Trophoblast cell (in vitro differentiated cells and primary cell): ENCODE data around the gene TGM3.

Experiments
- DNase-seq, 2 donors: peaks; one replicate each; pipeline ENCODE4 v3.0.0-alpha.2; 2016
- H2AFZ ChIP-seq: 2 replicates; pipeline ENCODE4 v1.6.1; 2013; ENCODE audit warnings: low read length, moderate library complexity, mild to moderate bottlenecking; ENCODE audit not compliant: insufficient read depth, poor library complexity
- H2AK5ac ChIP-seq: 2 replicates; pipeline ENCODE4 v1.6.1; 2013; ENCODE audit warnings: mild to moderate bottlenecking, low read length
- H2BK120ac ChIP-seq: 2 replicates; pipeline ENCODE4 v1.6.1; 2013; ENCODE audit warnings: low read length, mild to moderate bottlenecking, moderate library complexity; ENCODE audit not compliant: insufficient read depth, poor library complexity
- H2BK12ac ChIP-seq: 2 replicates; pipeline ENCODE4 v1.6.1; 2013; ENCODE audit warnings: mild to moderate bottlenecking, low read length, moderate library complexity
- H2BK5ac ChIP-seq: 2 replicates; pipeline ENCODE4 v1.6.1; 2013; ENCODE audit warnings: low read length, low read depth, moderate library complexity, mild to moderate bottlenecking; ENCODE audit not compliant: poor library complexity
- H3K14ac ChIP-seq: 2 replicates; pipeline ENCODE4 v1.6.1; 2013; ENCODE audit warnings: mild to moderate bottlenecking, low read length
- H3K18ac ChIP-seq: 2 replicates; pipeline ENCODE4 v1.6.1; 2013; ENCODE audit warnings: mild to moderate bottlenecking, low read length
- H3K23ac ChIP-seq: 2 replicates; pipeline ENCODE4 v1.6.1; 2013; ENCODE audit warnings: low read length
- H3K27ac ChIP-seq: 2 replicates; pipeline ENCODE4 v1.5.1; 2013; ENCODE audit warnings: low read depth, mild to moderate bottlenecking, inconsistent platforms, low read length, moderate library complexity
- H3K27me3 ChIP-seq: 2 replicates; pipeline ENCODE4 v1.6.1; 2013; ENCODE audit warnings: inconsistent platforms, mild to moderate bottlenecking, low read length, moderate library complexity; ENCODE audit not compliant: insufficient read depth
- H3K36me3 ChIP-seq, 2 experiments: 1 replicate in 1 of 2; 2 replicates in 1 of 2; pipeline ENCODE4 v1.6.1; 2013; ENCODE audit warnings: low read length in 2 of 2, mild to moderate bottlenecking in 2 of 2, moderate library complexity in 1 of 2; ENCODE audit not compliant: insufficient read depth in 2 of 2, control insufficient read depth in 1 of 2
- H3K4ac ChIP-seq: 2 replicates; pipeline ENCODE4 v1.6.1; 2013; ENCODE audit warnings: low read depth, mild to moderate bottlenecking, low read length, moderate library complexity
- H3K4me1 ChIP-seq, 2 experiments: 1 replicate in 1 of 2; 2 replicates in 1 of 2; pipeline ENCODE4 v1.6.1; 2013; ENCODE audit warnings: low read length in 2 of 2, mild to moderate bottlenecking in 2 of 2, moderate library complexity in 1 of 2; ENCODE audit not compliant: insufficient read depth in 2 of 2, control insufficient read depth in 1 of 2
- H3K4me2 ChIP-seq: 2 replicates; pipeline ENCODE4 v1.6.1; 2013; ENCODE audit warnings: inconsistent platforms, mild to moderate bottlenecking, low read length, moderate library complexity
- H3K4me3 ChIP-seq: 2 replicates; pipeline ENCODE4 v1.5.1; 2013; ENCODE audit warnings: mild to moderate bottlenecking, low read depth, low read length, inconsistent platforms
- H3K79me1 ChIP-seq: one replicate; pipeline ENCODE4 v1.6.1; 2013; ENCODE audit warnings: low read length
- H3K79me2 ChIP-seq: 2 replicates; pipeline ENCODE4 v1.6.1; 2013; ENCODE audit warnings: low read length, mild to moderate bottlenecking; ENCODE audit not compliant: control insufficient read depth, insufficient read depth, poor library complexity
- H3K9ac ChIP-seq: 2 replicates; pipeline ENCODE4 v1.6.1; 2013; ENCODE audit warnings: mild to moderate bottlenecking, low read length
- H3K9me3 ChIP-seq: 2 replicates; pipeline ENCODE4 v1.6.1; 2013; ENCODE audit warnings: low read depth, mild to moderate bottlenecking, control low read depth, inconsistent platforms, low read length; ENCODE audit not compliant: insufficient read depth
- H4K12ac ChIP-seq: 2 replicates; pipeline ENCODE4 v1.6.1; 2013; ENCODE audit warnings: low read depth, mild to moderate bottlenecking, low read length, moderate library complexity
- H4K8ac ChIP-seq: 2 replicates; pipeline ENCODE4 v1.6.1; 2013; ENCODE audit warnings: low read depth, mild to moderate bottlenecking, low read length, moderate library complexity
- H4K91ac ChIP-seq: one replicate; pipeline ENCODE4 v1.6.1; 2013; ENCODE audit warnings: low read depth, mild to moderate bottlenecking, low read length, moderate library complexity
- WGBS: extraction: QIAGEN DNeasy Blood & Tissue Kit; methylation state at CpG from one replicate; pipeline ENCODE4 v1.1.7; 2013; ENCODE audit warnings: missing lambda C conversion rate; ENCODE audit not compliant: insufficient read length, insufficient coverage; ENCODE audit errors: extremely low coverage; 5-methylcytosine and 5-hydroxymethylcytosine counted together

TGM3 gene

GRCh38 chr20:2300420-2300819 lies 4.6 kb downstream of the TGM3 start:
- H4K12ac ChIP-seq = no peak overlapping the region
- H2AK5ac ChIP-seq = no peak overlapping the region
- no CpG with 5 or more reads among the region's 3 CpGs for WGBS
- no peak overlapping the region for H2AFZ ChIP-seq
- no peaks in the 10 kb centered on the region for H3K9me3 ChIP-seq
- H3K23ac ChIP-seq = no peak overlapping the region
- H2BK12ac ChIP-seq = no peak overlapping the region
- H3K14ac ChIP-seq = no peak overlapping the region
- no peaks in the 10 kb centered on the region for H3K79me2 ChIP-seq
- H3K4me2 ChIP-seq = no peak overlapping the region
- DNase-seq = no peak
- H3K27ac ChIP-seq = no peak overlapping the region
- no peaks in the 10 kb centered on the region for H3K36me3 ChIP-seq
- H3K18ac ChIP-seq = no peak overlapping the region
- no peak overlapping the region for H3K4ac ChIP-seq
- H4K91ac ChIP-seq = no peak overlapping the region
- H3K9ac ChIP-seq = no peak overlapping the region
- no peak overlapping the region for H4K8ac ChIP-seq
- peaks cover 0 to 2% of the 10 kb centered on the region in 2 experiments for H3K4me1 ChIP-seq
- H3K4me3 ChIP-seq = no peak overlapping the region
- no peaks in the 10 kb centered on the region for H3K27me3 ChIP-seq
- H3K79me1 ChIP-seq = no peaks in the 10 kb centered on the region
- no peak overlapping the region for H2BK120ac ChIP-seq
- no peak overlapping the region for H2BK5ac ChIP-seq

- Histone ChIP-seq H3K27me3 (no peaks in the 10 kb centered on the region), H2BK5ac (no peak overlapping the region), H2BK120ac (no peak overlapping the region), H2AK5ac (no peak overlapping the region), H3K79me2 (no peaks in the 10 kb centered on the region), H2BK12ac (no peak overlapping the region), H3K9ac (no peak overlapping the region), H3K27ac (no peak overlapping the region), H3K4me2 (no peak overlapping the region), H3K79me1 (no peaks in the 10 kb centered on the region), H4K8ac (no peak overlapping the region), H3K4ac (no peak overlapping the region), H3K18ac (no peak overlapping the region), H4K12ac (no peak overlapping the region), H3K36me3 (no peaks in the 10 kb centered on the region), H3K9me3 (no peaks in the 10 kb centered on the region), H4K91ac (no peak overlapping the region), H3K4me1 (peaks cover 0 to 2% of the 10 kb centered on the region in 2 experiments), H2AFZ (no peak overlapping the region), H3K14ac (no peak overlapping the region), H3K4me3 (no peak overlapping the region), H3K23ac (no peak overlapping the region)
- WGBS = no CpG with 5 or more reads among the region's 5 CpGs
- peak; percentile 45 to 48 for DNase-seq
These were observed 5.4 kb downstream of the TGM3 start for GRCh38 chr20:2301164-2301622.

GRCh38 chr20:2302384-2303060 lies 6.7 kb downstream of the TGM3 start:
- H3K4ac ChIP-seq = no peak overlapping the region
- no peaks in the 10 kb centered on the region for H3K79me2 ChIP-seq
- H3K27me3 ChIP-seq = no peaks in the 10 kb centered on the region

GRCh38 chr20:2303673-2304072 lies 7.9 kb downstream of the TGM3 start:
- DNase-seq = no peak
- no peaks in the 10 kb centered on the region for H3K9me3 ChIP-seq
- no peak overlapping the region for H2AFZ ChIP-seq
- no peaks in the 10 kb centered on the region for H3K79me2 ChIP-seq
- no peaks in the 10 kb centered on the region for H3K27me3 ChIP-seq
- WGBS = no CpG with 5 or more reads among the region's 6 CpGs
- no peak overlapping the region for H4K91ac ChIP-seq
- H4K12ac ChIP-seq = no peak overlapping the region
- H3K4ac ChIP-seq = no peak overlapping the region
- no peak overlapping the region for H4K8ac ChIP-seq
- H2BK5ac ChIP-seq = no peak overlapping the region
- no peaks in the 10 kb centered on the region for H3K4me1 ChIP-seq
- no peak overlapping the region for H2BK120ac ChIP-seq
- no peak overlapping the region for H3K4me2 ChIP-seq
- H2AK5ac ChIP-seq = no peak overlapping the region
- H3K79me1 ChIP-seq = no peaks in the 10 kb centered on the region
- H3K23ac ChIP-seq = no peak overlapping the region
- H3K9ac ChIP-seq = no peak overlapping the region
- H3K27ac ChIP-seq = no peak overlapping the region
- no peaks in the 10 kb centered on the region for H3K36me3 ChIP-seq
- H3K4me3 ChIP-seq = no peak overlapping the region
- no peak overlapping the region for H3K18ac ChIP-seq
- no peak overlapping the region for H3K14ac ChIP-seq
- no peak overlapping the region for H2BK12ac ChIP-seq

More at GRCh38 chr20:2302384-2303060, 6.7 kb downstream of the TGM3 start:
- Histone ChIP-seq H3K27ac (no peak overlapping the region), H4K8ac (no peak overlapping the region), H3K14ac (no peak overlapping the region), H3K4me1 (no peaks in the 10 kb centered on the region), H3K23ac (no peak overlapping the region), H3K36me3 (no peaks in the 10 kb centered on the region), H3K9me3 (no peaks in the 10 kb centered on the region), H4K12ac (no peak overlapping the region), H3K79me1 (no peaks in the 10 kb centered on the region), H4K91ac (no peak overlapping the region), H2BK5ac (no peak overlapping the region), H3K18ac (no peak overlapping the region), H2AK5ac (no peak overlapping the region), H3K9ac (no peak overlapping the region), H3K4me3 (no peak overlapping the region), H2BK120ac (no peak overlapping the region), H3K4me2 (no peak overlapping the region), H2AFZ (no peak overlapping the region), H2BK12ac (no peak overlapping the region)
- no CpG with 5 or more reads among the region's 9 CpGs for WGBS
- no peak for DNase-seq
